Gastroesophageal sphincter (tissue), 3 donors: Measurements from ENCODE around the gene ARHGAP44.

ENCODE experiments used
- CTCF ChIP-seq, 4 experiments: fragments of 200-600 bp in 2 of 4; fragments of 450-650 bp in 2 of 4; sonication (generic) in 1 of 4; IDR thresholded peaks; one replicate each; pipeline ENCODE4 v1.5.1; 2017 to 2019; ENCODE audit warnings: antibody characterized with exemption in 4 of 4, mild to moderate bottlenecking in 2 of 4, moderate library complexity in 2 of 4
- EP300 ChIP-seq: sonication (generic); formaldehyde crosslinking; IDR thresholded peaks from one replicate; pipeline ENCODE4 v1.6.1; 2017; ENCODE audit warnings: antibody characterized with exemption, mild to moderate bottlenecking
- POLR2AphosphoS5 ChIP-seq: sonication (generic); formaldehyde crosslinking; IDR thresholded peaks from one replicate; pipeline ENCODE4 v1.6.1; 2017; ENCODE audit warnings: antibody characterized with exemption

GRCh38 chr17:12995106-12995895 lies 206.0 kb downstream of the ARHGAP44 start:
- TF ChIP-seq EP300 (no peak), CTCF (IDR thresholded peaks at IDR 0.05) (no peak), POLR2AphosphoS5 (no peak)
